Activated CD8-positive, alpha-beta T cell treated with anti-CD3 and anti-CD28 coated beads for 36 hours (primary cell): ENCODE results near the gene ACACA. TPM values are rescaled to one million over a fixed set of nuclear protein-coding genes. Genes with fewer than 3 reads are reported as not detected.

ENCODE experiments used
- ATAC-seq: fragments of 200-7000 bp; cut with Tn5 transposase; one replicate; pipeline ENCODE4 v1.10.0; 2021; ENCODE audit warnings: mild to moderate bottlenecking, moderate library complexity
- CTCF ChIA-PET: fragments of 350-600 bp; sonication (Branson Sonifier 250); formaldehyde crosslinking; loops from one replicate; lab custom pipeline; 2021; ENCODE audit warnings: antibody characterized with exemption; lab: Charles Lee
- POLR2A ChIA-PET: fragments of 350-600 bp; sonication (Branson Sonifier 250); formaldehyde crosslinking; loops from one replicate; lab custom pipeline; 2021; ENCODE audit warnings: antibody characterized with exemption; lab: Charles Lee
- DNase-seq: peaks from one replicate; pipeline ENCODE4 v3.0.0-alpha.2; 2020
- H3K27ac Mint-ChIP-seq: one replicate; pipeline ENCODE4 v1.8.0; 2021; ENCODE audit warnings: mild to moderate bottlenecking, mixed read lengths
- H3K27me3 Mint-ChIP-seq: one replicate; pipeline ENCODE4 v1.8.0; 2021; ENCODE audit warnings: mixed read lengths
- H3K36me3 Mint-ChIP-seq: one replicate; pipeline ENCODE4 v1.8.0; 2021; ENCODE audit warnings: low read depth, mixed read lengths
- H3K4me1 Mint-ChIP-seq: one replicate; pipeline ENCODE4 v1.8.0; 2021; ENCODE audit warnings: low read depth, mixed read lengths
- H3K4me3 Mint-ChIP-seq: one replicate; pipeline ENCODE4 v1.8.0; 2021; ENCODE audit warnings: mild to moderate bottlenecking, moderate library complexity, mixed read lengths
- H3K9me3 Mint-ChIP-seq: one replicate; pipeline ENCODE4 v1.8.0; 2021; ENCODE audit warnings: mixed read lengths
- CTCF ChIP-seq: fragments of 200-600 bp; IDR thresholded peaks from one replicate; pipeline ENCODE4 v1.8.0; 2022; ENCODE audit warnings: antibody characterized with exemption, mild to moderate bottlenecking
- intact Hi-C: fragments of 100-400 bp; cut with micrococcal nuclease; formaldehyde crosslinking; loops from one replicate; pipeline ENCODE4 v1.10.0; 2022
- total RNA-seq, 2 experiments: library from RNA; stranded (reverse); gene quantifications; one replicate each; pipeline ENCODE4 v1.2.3, GENCODE V29; 2021

ACACA gene
- total RNA-seq, 2 experiments from 2014 or later = 66.0 to 68.2 TPM

GRCh38 chr17:37096071-37096470 lies 310.6 kb downstream of the ACACA start:
- ChIA-PET CTCF (interaction anchor here (0.8 kb wide), 1 partner anchor 48 kb away, joined by 3 read pairs; no protein-coding TSS in a partner anchor), POLR2A (interaction anchor here (0.7 to 1.0 kb wide), 2 partner anchors 9 to 69 kb away, joined by 3 to 5 read pairs; no protein-coding TSS in a partner anchor)
- Mint-ChIP-seq H3K36me3 (peaks cover 44% of the 10 kb centered on the region), H3K4me3 (no peak overlapping the region), H3K9me3 (no peaks in the 10 kb centered on the region), H3K27ac (no peak overlapping the region), H3K27me3 (no peaks in the 10 kb centered on the region), H3K4me1 (peaks cover 2% of the 10 kb centered on the region)
- no peak for ATAC-seq
- no peak for DNase-seq
- intact Hi-C loops = no loop called here
- TF ChIP-seq CTCF = no peak

- Mint-ChIP-seq H3K4me1 (peaks cover 18% of the 10 kb centered on the region), H3K27me3 (no peaks in the 10 kb centered on the region), H3K4me3 (no peak overlapping the region), H3K36me3 (peaks cover 42% of the 10 kb centered on the region), H3K9me3 (no peaks in the 10 kb centered on the region), H3K27ac (no peak overlapping the region)
- DNase-seq (no peak), ATAC-seq (no peak)
- no peak for TF ChIP-seq CTCF
- intact Hi-C loops = no loop called here
- ChIA-PET CTCF (interaction anchor here (1.2 kb wide), 1 partner anchor 9 kb away, joined by 3 read pairs; no protein-coding TSS in a partner anchor), POLR2A (no interaction called here)
Observed at GRCh38 chr17:37094391-37094790, 312.2 kb downstream of the ACACA start.

- Mint-ChIP-seq H3K27me3 (no peaks in the 10 kb centered on the region), H3K4me1 (peaks cover 34% of the 10 kb centered on the region), H3K27ac (peak overlapping the region; percentile 6), H3K36me3 (peaks cover 47% of the 10 kb centered on the region), H3K9me3 (no peaks in the 10 kb centered on the region), H3K4me3 (no peak overlapping the region)
- no peak for TF ChIP-seq CTCF
- intact Hi-C loops = no loop called here
- CTCF ChIA-PET = interaction anchor here (0.5 kb wide), 1 partner anchor 97 kb away, joined by 4 read pairs; no protein-coding TSS in a partner anchor
- POLR2A ChIA-PET = no interaction called here
- DNase-seq = no peak
- ATAC-seq = no peak
Observed at GRCh38 chr17:37092701-37093100, 313.9 kb downstream of the ACACA start.

GRCh38 chr17:37092071-37092470 lies 314.6 kb downstream of the ACACA start:
- no peaks in the 10 kb centered on the region for H3K27me3 Mint-ChIP-seq
- H3K4me1 Mint-ChIP-seq = peaks cover 35% of the 10 kb centered on the region
- H3K4me3 Mint-ChIP-seq = no peak overlapping the region
- ChIA-PET CTCF (no interaction called here), POLR2A (no interaction called here)
- no peak for DNase-seq
- TF ChIP-seq CTCF = no peak
- intact Hi-C loops = no loop called here
- H3K27ac Mint-ChIP-seq = no peak overlapping the region
- no peak for ATAC-seq
- no peaks in the 10 kb centered on the region for H3K9me3 Mint-ChIP-seq
- peaks cover 50% of the 10 kb centered on the region for H3K36me3 Mint-ChIP-seq

- Mint-ChIP-seq H3K36me3 (peaks cover 49% of the 10 kb centered on the region), H3K27me3 (no peaks in the 10 kb centered on the region), H3K4me1 (peaks cover 35% of the 10 kb centered on the region)
Observed at GRCh38 chr17:37090941-37091340, 315.7 kb downstream of the ACACA start.

More at GRCh38 chr17:37090941-37091340, 315.7 kb downstream of the ACACA start:
- H3K27ac Mint-ChIP-seq = peak overlapping the region; percentile 12
- DNase-seq (no peak), ATAC-seq (no peak)
- intact Hi-C loops = no loop called here
- no peaks in the 10 kb centered on the region for H3K9me3 Mint-ChIP-seq
- H3K4me3 Mint-ChIP-seq = no peak overlapping the region
- POLR2A ChIA-PET = interaction anchor here (0.6 to 2.4 kb wide), 2 partner anchors 12 to 627 kb away, joined by 3 to 6 read pairs; no protein-coding TSS in a partner anchor
- CTCF ChIA-PET = no interaction called here
- no peak for TF ChIP-seq CTCF
